Left hindlimb (tissue), 1 donor: Measurements from ENCODE around the gene TPX2.
"Not testable (repeated sequence)": the region's sequence is repeated elsewhere in the genome, so short reads cannot be mapped to it uniquely, and the experiment has no call there.

ENCODE experiments used
- DNase-seq: peaks from one replicate; pipeline ENCODE4 v3.0.0-alpha.2; 2018

TPX2 gene

GRCh38 chr20:31721408-31722256 lies 17.5 kb upstream of the TPX2 start:
- DNase-seq: no peak

- peak; percentile 88 for DNase-seq
Observed at GRCh38 chr20:31722257-31723068, 16.6 kb upstream of the TPX2 start, which contains the start of gene BCL2L1. Gene BCL2L1 (minus strand): TSS chr20:31722868. CDS start chr20:31722218, 650 bp downstream.

GRCh38 chr20:31723069-31723318 lies 16.1 kb upstream of the TPX2 start:
- no peak for DNase-seq

- peak; percentile 99 for DNase-seq
Observed at GRCh38 chr20:31723319-31724078, 15.6 kb upstream of the TPX2 start.

GRCh38 chr20:31731321-31731717 lies 7.8 kb upstream of the TPX2 start:
- DNase-seq: no peak

- DNase-seq: no peak
Observed at GRCh38 chr20:31739550-31739977, 474 bp downstream of the TPX2 start.

GRCh38 chr20:31740208-31740607 lies 1.1 kb downstream of the TPX2 start:
- no peak for DNase-seq

- DNase-seq: no peak
Observed at GRCh38 chr20:31740656-31741323, 1.7 kb downstream of the TPX2 start.

- DNase-seq: no peak
Observed at GRCh38 chr20:31746068-31746878, 7.2 kb downstream of the TPX2 start.

GRCh38 chr20:31747028-31747427 lies 7.9 kb downstream of the TPX2 start:
- not testable (repeated sequence) for DNase-seq

- no peak for DNase-seq
Observed at GRCh38 chr20:31747640-31748039, 8.6 kb downstream of the TPX2 start.

GRCh38 chr20:31749223-31749622 lies 10.1 kb downstream of the TPX2 start:
- DNase-seq: no peak

GRCh38 chr20:31751126-31751525 lies 12.0 kb downstream of the TPX2 start:
- no peak for DNase-seq

GRCh38 chr20:31757254-31757653 lies 18.2 kb downstream of the TPX2 start:
- DNase-seq: no peak

GRCh38 chr20:31758521-31758920 lies 19.4 kb downstream of the TPX2 start:
- no peak for DNase-seq

GRCh38 chr20:31758991-31759390 lies 19.9 kb downstream of the TPX2 start:
- DNase-seq: no peak

- DNase-seq: no peak
Observed at GRCh38 chr20:31759836-31760518, 20.9 kb downstream of the TPX2 start.

- DNase-seq: no peak
Observed at GRCh38 chr20:31760519-31761240, 21.6 kb downstream of the TPX2 start.

GRCh38 chr20:31764641-31765305 lies 25.7 kb downstream of the TPX2 start:
- no peak for DNase-seq

GRCh38 chr20:31767805-31768204 lies 28.7 kb downstream of the TPX2 start:
- no peak for DNase-seq
